Measurements from ENCODE around the gene ROR2.

The ROR2 gene

GRCh38 chr9:91946653-91947488 is 3.2 kb downstream of the ROR2 start:
- Histone ChIP-seq H3K4me3 (ENCODE audit: low read length) (no peak overlapping the region), H3K9me3 (replicated peaks; ENCODE audit: low read length) (no peaks in the 10 kb centered on the region), H3K9ac (ENCODE audit: low read depth, low read length) (no peak overlapping the region), H3K36me3 (ENCODE audit: insufficient read depth, low read length) (no peaks in the 10 kb centered on the region), H3K4me2 (ENCODE audit: low read length) (no peak overlapping the region), H3K27me3 (ENCODE audit: control insufficient read depth, insufficient read depth, low read length) (peaks cover 79% of the 10 kb centered on the region), H3K4me1 (ENCODE audit: control insufficient read depth, insufficient read depth, low read length) (peaks cover 14% of the 10 kb centered on the region)

- Histone ChIP-seq H3K36me3 (ENCODE audit: insufficient read depth, low read length) (no peaks in the 10 kb centered on the region), H3K9me3 (replicated peaks; ENCODE audit: low read length) (no peaks in the 10 kb centered on the region), H3K4me3 (ENCODE audit: low read length) (no peak overlapping the region), H3K27me3 (ENCODE audit: control insufficient read depth, insufficient read depth, low read length) (peaks cover 77% of the 10 kb centered on the region), H3K9ac (ENCODE audit: low read depth, low read length) (no peak overlapping the region), H3K4me1 (ENCODE audit: control insufficient read depth, insufficient read depth, low read length) (peaks cover 14% of the 10 kb centered on the region), H3K4me2 (ENCODE audit: low read length) (no peak overlapping the region)
Measured at GRCh38 chr9:91946196-91946595, 3.8 kb downstream of the ROR2 start.

GRCh38 chr9:91945277-91946085 is 4.5 kb downstream of the ROR2 start:
- Histone ChIP-seq H3K9me3 (replicated peaks; ENCODE audit: low read length) (no peaks in the 10 kb centered on the region), H3K36me3 (ENCODE audit: insufficient read depth, low read length) (no peaks in the 10 kb centered on the region), H3K4me3 (ENCODE audit: low read length) (no peak overlapping the region), H3K27me3 (ENCODE audit: control insufficient read depth, insufficient read depth, low read length) (peaks cover 70% of the 10 kb centered on the region), H3K9ac (ENCODE audit: low read depth, low read length) (no peak overlapping the region), H3K4me2 (ENCODE audit: low read length) (no peak overlapping the region), H3K4me1 (ENCODE audit: control insufficient read depth, insufficient read depth, low read length) (peaks cover 13% of the 10 kb centered on the region)

GRCh38 chr9:91944711-91945110 is 5.3 kb downstream of the ROR2 start:
- Histone ChIP-seq H3K27me3 (ENCODE audit: control insufficient read depth, insufficient read depth, low read length) (peaks cover 66% of the 10 kb centered on the region), H3K36me3 (ENCODE audit: insufficient read depth, low read length) (no peaks in the 10 kb centered on the region), H3K4me3 (ENCODE audit: low read length) (no peak overlapping the region)

GRCh38 chr9:91943478-91944470 is 6.3 kb downstream of the ROR2 start:
- H3K27me3 ChIP-seq (ENCODE audit: control insufficient read depth, insufficient read depth, low read length): peaks cover 59% of the 10 kb centered on the region

More at GRCh38 chr9:91944711-91945110, 5.3 kb downstream of the ROR2 start:
- Histone ChIP-seq H3K9me3 (replicated peaks; ENCODE audit: low read length) (no peaks in the 10 kb centered on the region), H3K4me2 (ENCODE audit: low read length) (no peak overlapping the region), H3K9ac (ENCODE audit: low read depth, low read length) (no peak overlapping the region), H3K4me1 (ENCODE audit: control insufficient read depth, insufficient read depth, low read length) (peaks cover 7% of the 10 kb centered on the region)

GRCh38 chr9:91942201-91942600 is 7.8 kb downstream of the ROR2 start:
- Histone ChIP-seq H3K9ac (ENCODE audit: low read depth, low read length) (no peak overlapping the region), H3K4me2 (ENCODE audit: low read length) (no peak overlapping the region), H3K4me3 (ENCODE audit: low read length) (no peak overlapping the region), H3K27me3 (ENCODE audit: control insufficient read depth, insufficient read depth, low read length) (peaks cover 46% of the 10 kb centered on the region), H3K9me3 (replicated peaks; ENCODE audit: low read length) (no peaks in the 10 kb centered on the region), H3K4me1 (ENCODE audit: control insufficient read depth, insufficient read depth, low read length) (no peaks in the 10 kb centered on the region), H3K36me3 (ENCODE audit: insufficient read depth, low read length) (no peaks in the 10 kb centered on the region)

More at GRCh38 chr9:91943478-91944470, 6.3 kb downstream of the ROR2 start:
- H3K4me1 ChIP-seq (ENCODE audit: control insufficient read depth, insufficient read depth, low read length): peaks cover 5% of the 10 kb centered on the region
- no peaks in the 10 kb centered on the region for H3K9me3 ChIP-seq (replicated peaks; ENCODE audit: low read length)
- no peak overlapping the region for H3K4me2 ChIP-seq (ENCODE audit: low read length)
- H3K36me3 ChIP-seq (ENCODE audit: insufficient read depth, low read length): no peaks in the 10 kb centered on the region
- H3K4me3 ChIP-seq (ENCODE audit: low read length): no peak overlapping the region
- H3K9ac ChIP-seq (ENCODE audit: low read depth, low read length): no peak overlapping the region

GRCh38 chr9:91939978-91940377 is 10.1 kb downstream of the ROR2 start:
- Histone ChIP-seq H3K36me3 (ENCODE audit: insufficient read depth, low read length) (no peaks in the 10 kb centered on the region), H3K4me1 (ENCODE audit: control insufficient read depth, insufficient read depth, low read length) (no peaks in the 10 kb centered on the region), H3K4me3 (ENCODE audit: low read length) (no peak overlapping the region), H3K27me3 (ENCODE audit: control insufficient read depth, insufficient read depth, low read length) (peaks cover 25% of the 10 kb centered on the region), H3K9ac (ENCODE audit: low read depth, low read length) (no peak overlapping the region), H3K4me2 (ENCODE audit: low read length) (no peak overlapping the region), H3K9me3 (replicated peaks; ENCODE audit: low read length) (no peaks in the 10 kb centered on the region)

- Histone ChIP-seq H3K4me2 (ENCODE audit: low read length) (no peak overlapping the region), H3K9me3 (replicated peaks; ENCODE audit: low read length) (no peaks in the 10 kb centered on the region), H3K4me1 (ENCODE audit: control insufficient read depth, insufficient read depth, low read length) (no peaks in the 10 kb centered on the region), H3K4me3 (ENCODE audit: low read length) (no peak overlapping the region), H3K36me3 (ENCODE audit: insufficient read depth, low read length) (no peaks in the 10 kb centered on the region), H3K9ac (ENCODE audit: low read depth, low read length) (no peak overlapping the region), H3K27me3 (ENCODE audit: control insufficient read depth, insufficient read depth, low read length) (peaks cover 11% of the 10 kb centered on the region)
Measured at GRCh38 chr9:91937727-91938126, 12.3 kb downstream of the ROR2 start.

GRCh38 chr9:91937056-91937455 is 13.0 kb downstream of the ROR2 start:
- peaks cover 9% of the 10 kb centered on the region for H3K27me3 ChIP-seq (ENCODE audit: control insufficient read depth, insufficient read depth, low read length)
- H3K9me3 ChIP-seq (replicated peaks; ENCODE audit: low read length): no peaks in the 10 kb centered on the region
- H3K4me2 ChIP-seq (ENCODE audit: low read length): no peak overlapping the region
- no peaks in the 10 kb centered on the region for H3K4me1 ChIP-seq (ENCODE audit: control insufficient read depth, insufficient read depth, low read length)
- H3K4me3 ChIP-seq (ENCODE audit: low read length): no peak overlapping the region
- no peaks in the 10 kb centered on the region for H3K36me3 ChIP-seq (ENCODE audit: insufficient read depth, low read length)
- H3K9ac ChIP-seq (ENCODE audit: low read depth, low read length): no peak overlapping the region

- Histone ChIP-seq H3K9ac (ENCODE audit: low read depth, low read length) (no peak overlapping the region), H3K4me1 (ENCODE audit: control insufficient read depth, insufficient read depth, low read length) (no peaks in the 10 kb centered on the region), H3K9me3 (replicated peaks; ENCODE audit: low read length) (peaks cover 2% of the 10 kb centered on the region), H3K4me2 (ENCODE audit: low read length) (no peak overlapping the region), H3K4me3 (ENCODE audit: low read length) (no peak overlapping the region), H3K36me3 (ENCODE audit: insufficient read depth, low read length) (no peaks in the 10 kb centered on the region), H3K27me3 (ENCODE audit: control insufficient read depth, insufficient read depth, low read length) (peaks cover 9% of the 10 kb centered on the region)
Measured at GRCh38 chr9:91935805-91936514, 14.1 kb downstream of the ROR2 start.
